ENCODE data around the gene MGRN1.

MGRN1 gene

DNA sequence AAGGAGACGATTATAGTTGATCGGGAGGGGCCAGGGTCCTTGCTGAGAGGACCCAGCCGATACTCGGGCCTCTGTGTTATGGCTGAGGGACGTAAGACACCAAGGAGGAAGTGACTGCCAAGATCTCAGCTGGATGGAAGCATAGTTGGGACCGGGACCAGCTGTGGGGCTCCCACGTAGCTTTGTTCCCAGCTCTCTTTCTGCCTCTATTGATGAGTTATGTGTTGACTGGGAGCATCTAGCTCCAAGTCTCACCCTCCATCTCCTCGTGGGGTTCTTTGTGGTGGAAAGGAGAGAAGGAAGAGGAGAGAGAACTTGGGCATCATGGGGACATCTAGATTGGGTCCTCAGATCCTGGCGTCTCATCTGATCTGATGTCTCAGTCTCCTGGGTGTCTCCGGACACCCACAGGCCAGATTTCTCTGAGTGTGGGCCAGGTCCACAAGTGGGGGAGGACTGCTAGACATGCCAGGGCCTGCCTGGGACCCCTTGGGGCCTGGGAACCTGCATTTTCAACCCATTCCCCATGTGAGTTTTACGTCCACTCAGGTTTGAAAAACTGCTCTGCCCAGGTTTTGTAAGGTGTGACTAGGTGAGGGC is 1.0 kb downstream of the MGRN1 start:
- DNase-seq = no peak

DNA sequence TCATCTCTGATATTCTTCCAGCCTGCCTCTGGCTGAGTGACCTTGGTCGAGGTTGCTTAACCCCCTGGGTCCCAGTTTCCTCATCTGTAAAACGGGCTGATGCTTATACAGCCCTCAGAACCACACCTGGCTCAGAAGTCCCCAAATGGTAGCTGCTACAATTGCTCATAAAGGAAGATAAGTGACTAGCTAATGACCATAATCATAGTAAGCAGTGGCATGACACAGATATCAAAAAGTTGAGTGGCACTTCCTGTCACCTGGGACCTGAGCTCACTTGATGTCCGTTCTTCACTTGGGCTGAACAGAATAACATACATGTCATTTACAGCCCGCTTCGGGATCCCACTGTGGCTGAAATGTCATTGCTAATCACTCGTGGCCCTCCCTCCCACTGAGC is 1.8 kb downstream of the MGRN1 start:
- no peak for DNase-seq

DNA sequence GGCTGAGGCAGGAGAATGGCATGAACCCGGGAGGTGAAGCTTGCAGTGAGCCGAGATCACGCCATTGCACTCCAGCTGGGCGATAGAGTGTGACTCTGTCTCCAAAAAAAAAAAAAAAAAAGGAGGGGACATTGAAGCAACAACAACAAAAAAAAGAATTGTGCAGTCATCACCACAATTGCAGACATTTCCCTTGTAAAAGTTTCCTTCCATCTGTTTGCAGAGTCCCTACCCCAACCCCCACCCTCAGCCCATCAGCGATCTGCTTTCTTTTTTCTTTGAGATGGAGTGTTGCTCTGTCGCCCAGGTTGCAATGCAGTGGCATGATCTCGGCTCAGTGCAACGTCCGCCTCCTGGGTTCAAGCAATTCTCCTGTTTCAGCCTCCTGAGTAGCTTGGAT is 3.7 kb downstream of the MGRN1 start:
- no peak for DNase-seq

DNA sequence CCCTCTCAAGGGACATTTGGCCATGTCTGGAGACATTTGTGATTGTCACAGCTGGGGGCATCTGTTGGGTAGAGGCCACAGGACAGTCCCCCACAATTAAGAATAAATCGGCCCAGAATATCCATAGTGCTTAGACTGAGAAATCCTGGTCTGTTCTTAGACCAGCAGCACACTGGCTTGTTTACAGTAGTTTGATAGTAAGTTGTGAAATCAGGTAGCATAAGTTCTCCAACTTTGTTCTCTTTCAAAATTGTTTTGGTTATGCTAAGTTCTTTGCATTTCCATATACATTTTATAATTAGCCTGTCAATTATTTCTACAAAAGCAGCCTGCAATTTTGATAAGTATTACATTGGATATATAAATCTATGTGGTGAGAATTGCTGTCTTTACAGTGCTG is 6.8 kb downstream of the MGRN1 start:
- DNase-seq = no peak

DNA sequence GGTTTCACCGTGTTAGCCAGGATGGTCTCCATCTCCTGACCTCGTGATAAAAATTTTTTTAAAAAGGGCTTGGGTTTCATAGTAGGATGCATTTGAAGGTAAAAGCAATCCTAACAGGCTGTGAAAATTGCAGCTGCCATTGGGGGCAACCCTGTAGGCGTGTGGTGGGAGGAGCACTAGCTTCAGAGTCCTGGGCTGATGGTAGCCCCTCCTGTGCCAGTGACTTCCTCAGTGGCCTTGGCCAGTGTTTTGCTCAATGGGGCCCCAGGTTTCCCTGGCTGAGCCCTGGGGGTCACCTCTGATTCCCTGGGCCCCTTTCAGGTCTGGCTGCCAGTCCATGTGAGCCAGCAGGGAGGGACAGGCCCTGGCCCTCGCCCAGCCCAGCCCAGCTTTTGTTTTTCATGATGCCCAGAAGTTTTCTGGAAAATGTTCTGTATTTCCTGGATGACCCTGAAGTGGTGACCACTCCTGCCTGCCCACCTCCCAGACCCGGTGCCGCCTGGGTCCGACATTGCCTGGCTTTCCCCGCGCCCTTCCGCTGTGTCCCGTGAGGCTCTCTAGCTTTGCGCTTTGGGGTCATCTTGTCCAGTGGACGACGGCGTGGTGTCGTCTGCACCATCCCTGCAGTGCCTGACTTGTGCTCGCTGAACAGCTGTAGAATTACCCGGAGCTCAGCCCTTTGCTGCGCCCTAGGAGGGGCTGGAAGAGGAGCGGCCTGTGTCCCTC is 9.4 kb downstream of the MGRN1 start:
- no peak for DNase-seq

DNA sequence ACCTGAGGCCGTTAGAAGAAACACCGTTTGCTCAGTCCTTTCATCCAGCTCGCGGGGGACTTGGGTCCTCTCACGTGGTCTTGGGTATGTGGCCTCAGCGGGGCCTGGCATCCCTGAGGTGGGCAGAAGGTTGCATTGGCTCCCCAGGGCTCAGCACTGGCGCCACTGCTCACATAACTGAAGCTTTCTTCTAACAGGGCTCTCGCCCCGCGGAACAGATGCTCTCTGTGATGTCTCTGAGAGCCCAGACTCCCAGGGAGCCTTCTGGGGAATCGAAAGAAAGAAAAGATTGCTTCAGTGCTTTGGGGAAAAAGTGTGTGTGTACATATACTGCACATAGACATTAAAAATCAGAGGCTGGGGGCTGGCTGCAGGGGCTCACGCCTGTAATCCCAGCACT is 10.1 kb downstream of the MGRN1 start:
- DNase-seq = no peak

DNA sequence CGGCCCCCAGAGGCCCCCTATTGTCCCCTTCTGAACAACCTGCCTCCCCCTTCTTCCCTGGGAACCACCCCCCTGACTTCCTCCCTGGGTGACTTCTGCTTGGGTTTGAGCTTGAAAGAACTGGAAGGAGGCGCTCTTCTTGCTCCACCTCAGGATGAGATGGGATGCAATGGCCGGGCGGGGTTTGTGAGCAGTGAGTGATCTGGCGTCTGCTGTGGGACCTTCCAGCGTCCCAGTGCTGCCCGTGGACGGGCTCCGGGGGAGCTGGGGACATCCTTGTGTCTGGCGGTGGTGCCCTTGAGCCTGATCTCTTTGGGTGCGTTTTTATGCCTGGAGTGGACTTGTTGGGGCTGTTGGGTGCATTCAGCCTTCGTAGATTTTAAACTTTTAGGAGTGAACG is 11.6 kb downstream of the MGRN1 start:
- DNase-seq = no peak

DNA sequence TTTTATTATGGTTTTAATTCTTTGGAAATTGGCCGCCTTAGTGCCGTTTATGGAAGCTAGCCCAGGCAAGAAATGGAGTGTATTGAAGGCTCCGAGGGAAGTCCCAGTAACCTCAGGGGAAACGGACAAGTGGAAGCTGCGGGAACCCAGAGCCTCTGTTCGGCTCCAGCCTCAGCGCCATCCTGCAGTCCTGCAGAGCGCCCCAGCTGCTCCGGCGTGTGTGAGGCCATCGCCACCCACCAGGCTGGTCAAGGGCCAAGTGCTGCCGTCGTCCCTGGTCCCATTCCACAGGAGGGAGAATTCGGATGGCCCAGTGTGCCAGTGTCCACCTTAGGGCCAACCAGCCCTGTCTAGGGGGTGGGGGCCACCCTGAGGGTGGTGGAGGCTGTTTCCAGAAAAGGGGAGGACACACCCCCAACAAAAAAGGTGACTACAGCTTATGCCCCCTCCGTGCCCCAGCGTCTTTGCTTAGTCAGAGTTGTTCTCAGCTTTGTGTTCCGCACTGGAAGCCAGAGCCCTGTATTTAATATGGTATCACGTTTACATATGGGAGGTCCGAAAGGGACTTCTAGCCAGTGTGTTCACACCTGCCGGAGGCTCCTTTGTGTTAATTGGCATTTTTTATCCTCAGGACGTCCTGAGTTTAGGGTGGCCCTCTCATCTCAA is 13.0 kb downstream of the MGRN1 start:
- no peak for DNase-seq

DNA sequence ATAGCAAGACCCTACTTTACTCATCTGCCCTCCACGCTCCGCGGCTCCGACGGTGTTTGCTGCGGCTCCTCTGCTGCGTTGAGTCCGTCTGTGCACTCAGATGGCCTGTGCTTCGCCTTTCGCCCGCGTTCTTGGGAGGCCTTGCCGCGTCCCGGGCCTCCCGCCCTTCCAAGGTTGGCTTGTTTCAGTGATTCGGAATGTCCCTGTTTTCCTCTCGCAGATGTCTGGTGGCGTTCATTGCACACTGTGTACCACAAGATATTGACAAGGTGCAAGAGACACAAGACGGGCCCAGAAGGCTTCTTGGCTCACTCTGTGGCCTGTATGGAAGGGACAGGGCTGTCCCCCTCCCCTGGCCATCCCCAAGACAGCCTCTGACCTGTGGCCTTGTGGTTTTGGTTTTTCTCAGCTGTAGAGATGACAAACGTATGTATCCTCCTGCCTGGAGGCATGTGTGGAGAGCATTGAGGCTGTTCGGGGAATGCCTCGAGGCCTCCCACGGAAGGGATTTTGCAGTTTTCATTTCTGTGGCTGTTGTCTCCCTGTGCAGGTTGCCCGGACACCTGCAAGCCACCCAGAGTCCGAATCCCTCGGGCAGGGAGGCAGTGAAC is 15.4 kb downstream of the MGRN1 start:
- DNase-seq = no peak

DNA sequence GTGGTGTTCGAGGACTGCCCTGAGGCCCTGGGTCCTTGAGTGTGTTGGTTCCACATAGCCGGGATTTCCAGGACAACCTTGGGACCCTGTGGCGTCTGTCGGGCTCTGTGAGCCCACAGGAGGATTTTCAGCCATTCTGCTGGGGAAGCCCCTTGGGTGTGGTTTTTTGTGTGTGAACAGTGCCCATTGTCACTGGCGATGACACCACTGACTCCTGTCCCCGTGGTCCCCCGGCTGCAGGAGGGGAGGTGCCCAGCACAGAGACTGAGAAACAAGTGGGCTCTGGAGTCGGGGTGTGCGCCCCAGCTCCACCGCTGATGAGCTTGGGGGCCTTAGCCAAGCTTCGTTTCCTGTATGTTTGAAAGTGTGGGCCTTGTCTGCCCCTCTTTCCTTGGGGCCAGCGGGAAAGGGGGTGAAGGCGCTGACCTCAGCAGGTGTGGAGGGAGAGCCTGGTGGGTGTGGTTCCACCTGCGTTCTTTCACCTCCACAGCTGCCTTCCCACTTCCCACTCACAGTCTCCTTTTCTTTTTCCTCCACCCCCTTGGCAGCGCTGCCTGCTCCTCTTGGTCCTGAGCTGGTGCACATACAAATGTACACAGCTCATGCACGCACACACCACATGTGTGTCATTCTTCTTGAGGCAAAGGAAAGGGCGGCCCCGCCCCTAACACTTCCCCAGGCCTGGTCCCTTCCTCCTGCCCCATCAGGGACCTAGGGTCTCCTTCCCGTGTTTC is 16.1 kb downstream of the MGRN1 start:
- DNase-seq = no peak

DNA sequence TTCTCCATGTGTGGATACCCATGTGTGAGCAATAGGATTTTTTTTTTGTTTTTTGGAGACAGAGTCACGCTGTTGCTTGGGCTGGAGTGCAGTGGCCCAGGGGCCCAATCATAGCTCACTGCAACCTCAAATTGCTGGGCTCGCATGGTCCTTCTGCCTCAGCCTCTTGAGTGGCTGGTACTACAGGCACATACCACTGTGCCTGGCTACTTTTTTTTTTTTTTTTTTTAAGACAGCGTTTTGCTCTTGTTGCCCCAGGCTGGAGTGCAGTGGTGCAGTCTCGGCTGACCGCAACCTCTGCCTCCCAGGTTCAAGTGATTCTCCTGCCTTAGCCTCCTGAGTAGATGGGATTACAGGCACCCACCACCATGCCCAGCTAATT is 16.7 kb downstream of the MGRN1 start:
- DNase-seq = no peak

DNA sequence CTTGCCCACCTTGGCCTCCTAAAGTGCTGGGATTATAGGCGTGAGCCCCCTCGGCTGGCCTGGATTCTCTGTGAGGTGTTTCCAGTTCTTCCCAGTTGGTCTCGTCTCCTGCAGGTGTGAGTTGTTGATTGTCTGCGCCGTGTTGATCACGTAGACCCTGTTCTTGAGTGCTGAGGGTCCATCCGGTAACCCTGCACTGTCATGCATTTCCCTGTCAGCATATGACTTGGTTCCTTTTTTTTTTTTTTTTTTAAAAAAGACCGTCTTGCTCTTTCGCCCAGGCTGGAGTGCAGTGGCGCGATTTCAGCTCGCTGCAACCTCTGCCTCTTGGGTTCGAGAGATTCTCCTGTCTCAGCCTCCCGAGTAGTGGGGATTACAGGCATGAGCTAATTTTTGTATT is 17.3 kb downstream of the MGRN1 start:
- DNase-seq = no peak

DNA sequence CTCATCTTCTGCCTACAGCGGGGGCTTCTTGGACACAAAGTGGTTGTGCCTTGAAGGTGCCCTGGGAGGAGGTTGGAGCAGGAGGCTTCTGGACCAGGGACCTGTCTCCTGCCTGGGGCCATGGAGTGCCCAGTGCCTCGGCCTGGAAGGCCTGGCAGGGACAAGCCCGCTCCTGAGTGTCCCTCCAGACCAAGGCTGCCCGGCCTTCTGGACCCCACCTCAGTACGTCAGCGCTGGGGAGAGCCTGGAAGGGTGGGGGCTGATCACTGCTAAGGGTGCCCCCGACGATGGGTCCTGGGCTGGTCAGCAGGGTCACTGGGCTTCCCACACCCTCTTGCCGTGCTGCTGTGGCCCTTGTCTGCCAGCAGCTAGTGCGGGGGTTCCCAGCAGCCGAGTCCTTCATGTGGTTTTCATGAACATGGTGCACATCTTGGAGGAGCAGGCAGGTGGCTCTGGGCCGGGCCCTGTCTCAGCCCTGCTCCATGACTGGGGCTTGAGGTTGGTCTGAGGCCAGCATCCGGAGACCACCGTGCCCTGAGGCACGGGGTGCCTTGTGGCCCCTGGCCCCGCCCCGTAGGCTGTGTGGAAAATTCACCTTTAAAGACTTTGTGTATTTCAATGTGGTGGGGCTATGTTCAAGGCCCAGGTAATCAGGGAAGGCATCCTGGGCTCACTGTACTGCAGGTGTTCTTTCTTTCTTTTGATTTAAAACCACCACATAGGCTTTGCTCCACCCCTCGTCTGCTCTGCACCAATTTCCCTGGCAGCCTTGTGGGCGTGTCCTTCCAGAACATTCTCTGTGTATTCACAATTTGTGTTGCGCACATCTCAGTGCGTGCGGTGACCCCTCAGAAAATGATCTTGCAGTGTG is 22.4 kb downstream of the MGRN1 start:
- no peak for DNase-seq

DNA sequence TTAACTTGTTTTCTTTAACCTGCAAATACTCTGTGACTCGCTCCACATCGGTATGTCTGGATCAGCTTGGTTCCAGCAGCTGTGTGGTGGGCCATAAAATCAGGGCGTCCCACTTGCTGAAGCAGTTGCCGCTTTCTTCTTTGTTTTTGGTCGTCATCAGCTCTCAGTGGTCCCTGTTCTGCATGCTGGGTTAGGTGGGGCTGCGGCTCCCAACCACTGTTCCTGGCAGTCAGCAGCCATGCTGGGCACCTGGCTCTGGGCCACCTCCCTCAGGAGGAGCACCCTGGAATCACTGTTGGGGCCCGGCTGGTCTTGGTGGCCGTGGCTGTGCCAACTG is 23.0 kb downstream of the MGRN1 start:
- DNase-seq = no peak

DNA sequence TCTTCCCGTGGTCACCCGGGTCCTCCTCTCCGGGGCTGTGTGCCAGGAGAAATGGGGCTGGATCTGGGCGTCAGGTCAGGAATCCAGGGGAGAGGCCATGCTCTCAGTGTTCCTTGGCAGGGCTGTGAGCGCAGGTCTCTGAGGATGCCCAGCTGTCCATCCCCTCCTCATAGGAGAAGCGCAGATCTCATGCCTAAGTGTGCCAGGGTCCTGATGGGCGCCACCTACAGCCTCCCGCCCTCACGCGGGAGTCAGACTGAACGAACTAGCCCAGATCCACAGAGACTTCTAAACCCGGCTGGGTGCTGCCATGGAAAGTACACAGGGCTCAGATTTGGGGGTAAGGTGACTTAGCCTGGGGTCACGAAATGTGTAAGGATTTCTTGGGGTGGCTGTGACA is 24.3 kb downstream of the MGRN1 start:
- no peak for DNase-seq

DNA sequence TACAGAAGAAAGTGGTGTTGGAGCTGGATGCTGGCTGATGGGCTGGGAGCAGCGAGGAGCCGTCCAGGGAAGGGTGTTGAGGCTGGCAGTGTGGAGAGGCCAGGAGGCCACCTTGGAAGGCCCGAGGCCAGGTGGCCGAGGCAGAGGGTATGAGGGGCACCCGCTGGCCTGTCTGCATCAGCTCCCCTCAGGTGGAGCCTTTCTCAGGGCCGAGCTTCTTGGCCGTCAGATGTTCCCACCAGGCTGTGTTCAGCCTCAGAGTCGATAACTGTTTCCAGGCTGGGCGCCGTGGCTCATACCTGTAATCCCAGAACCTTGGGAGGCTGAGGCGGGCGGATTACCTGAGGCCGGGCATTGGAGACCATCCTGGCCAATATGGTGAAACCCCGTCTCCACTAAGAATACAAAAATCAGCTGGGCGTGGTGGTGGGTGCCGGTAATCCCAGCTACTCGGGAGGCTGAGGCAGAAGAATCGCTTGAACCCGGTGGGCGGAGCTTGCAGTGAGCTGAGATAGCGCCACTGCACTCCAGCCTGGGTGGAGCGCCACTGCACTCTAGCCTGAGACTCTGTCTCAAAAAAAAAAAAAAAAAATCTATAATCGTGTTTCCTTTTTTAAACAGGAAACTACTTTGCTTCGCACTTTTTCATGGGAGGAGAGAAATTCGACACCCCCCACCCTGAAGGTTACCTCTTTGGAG is 25.3 kb downstream of the MGRN1 start:
- no peak for DNase-seq

DNA sequence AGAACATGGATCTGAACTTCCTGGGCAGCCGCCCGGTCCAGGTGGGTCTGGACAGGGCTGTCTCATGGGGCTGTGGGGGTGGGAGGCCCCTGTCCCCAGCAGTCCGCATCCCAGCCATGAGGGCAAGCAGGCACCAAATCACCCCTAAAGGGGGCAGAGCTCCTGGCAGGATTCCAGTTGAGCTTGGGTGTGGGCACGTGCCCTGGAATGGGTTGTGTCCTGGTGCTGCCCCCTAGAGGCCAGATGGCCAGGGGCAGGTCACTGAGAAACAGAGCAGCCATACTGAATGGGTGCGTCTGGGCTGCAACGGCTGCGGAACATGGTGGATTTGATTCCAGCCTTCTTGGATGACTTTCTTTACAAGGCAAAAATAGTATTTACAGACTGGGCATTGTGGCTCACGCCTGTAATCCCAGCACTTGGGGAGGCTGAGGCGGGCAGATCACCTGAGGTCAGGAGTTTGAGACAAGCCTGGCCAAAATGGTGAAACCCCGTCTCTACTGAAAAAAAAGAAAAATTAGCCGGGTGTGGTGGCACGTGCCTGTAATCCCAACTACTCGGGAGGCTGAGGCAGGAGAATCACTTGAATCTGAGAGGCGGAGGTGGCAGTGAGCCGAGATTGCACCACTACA is 25.9 kb downstream of the MGRN1 start:
- peak; percentile 61 for DNase-seq

DNA sequence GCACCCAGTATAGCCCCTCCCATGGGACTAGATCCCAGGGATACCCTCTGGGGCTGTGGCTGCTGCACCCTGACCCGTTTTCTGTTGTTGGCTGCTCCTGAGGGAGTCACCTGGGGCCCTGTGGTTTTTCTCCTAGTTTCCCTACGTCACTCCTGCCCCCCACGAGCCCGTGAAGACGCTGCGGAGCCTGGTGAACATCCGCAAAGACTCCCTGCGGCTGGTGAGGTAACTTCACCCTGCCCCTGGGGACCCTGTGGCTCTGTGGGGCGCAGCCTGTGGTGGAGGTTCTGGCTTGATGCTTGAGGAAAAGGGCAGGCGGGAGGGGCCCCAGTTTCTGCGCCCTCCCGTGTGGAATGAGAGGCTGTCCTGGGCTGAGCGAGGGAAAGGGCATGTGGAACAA is 27.2 kb downstream of the MGRN1 start:
- DNase-seq = no peak

DNA sequence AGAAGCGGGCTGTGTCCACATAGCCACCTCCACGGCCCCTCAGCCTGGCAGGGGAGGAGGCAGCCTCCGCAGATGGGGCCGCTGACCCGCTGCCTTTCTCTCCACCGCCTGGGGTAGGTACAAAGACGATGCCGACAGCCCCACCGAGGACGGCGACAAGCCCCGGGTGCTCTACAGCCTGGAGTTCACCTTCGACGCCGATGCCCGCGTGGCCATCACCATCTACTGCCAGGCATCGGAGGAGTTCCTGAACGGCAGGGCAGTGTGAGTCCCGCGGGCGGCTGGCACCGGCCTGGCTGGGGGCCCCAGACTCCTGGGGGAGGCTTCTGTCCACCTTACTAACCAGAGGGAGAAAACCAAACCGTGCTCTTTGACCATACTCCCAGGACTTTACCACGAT is 27.9 kb downstream of the MGRN1 start:
- no peak for DNase-seq

DNA sequence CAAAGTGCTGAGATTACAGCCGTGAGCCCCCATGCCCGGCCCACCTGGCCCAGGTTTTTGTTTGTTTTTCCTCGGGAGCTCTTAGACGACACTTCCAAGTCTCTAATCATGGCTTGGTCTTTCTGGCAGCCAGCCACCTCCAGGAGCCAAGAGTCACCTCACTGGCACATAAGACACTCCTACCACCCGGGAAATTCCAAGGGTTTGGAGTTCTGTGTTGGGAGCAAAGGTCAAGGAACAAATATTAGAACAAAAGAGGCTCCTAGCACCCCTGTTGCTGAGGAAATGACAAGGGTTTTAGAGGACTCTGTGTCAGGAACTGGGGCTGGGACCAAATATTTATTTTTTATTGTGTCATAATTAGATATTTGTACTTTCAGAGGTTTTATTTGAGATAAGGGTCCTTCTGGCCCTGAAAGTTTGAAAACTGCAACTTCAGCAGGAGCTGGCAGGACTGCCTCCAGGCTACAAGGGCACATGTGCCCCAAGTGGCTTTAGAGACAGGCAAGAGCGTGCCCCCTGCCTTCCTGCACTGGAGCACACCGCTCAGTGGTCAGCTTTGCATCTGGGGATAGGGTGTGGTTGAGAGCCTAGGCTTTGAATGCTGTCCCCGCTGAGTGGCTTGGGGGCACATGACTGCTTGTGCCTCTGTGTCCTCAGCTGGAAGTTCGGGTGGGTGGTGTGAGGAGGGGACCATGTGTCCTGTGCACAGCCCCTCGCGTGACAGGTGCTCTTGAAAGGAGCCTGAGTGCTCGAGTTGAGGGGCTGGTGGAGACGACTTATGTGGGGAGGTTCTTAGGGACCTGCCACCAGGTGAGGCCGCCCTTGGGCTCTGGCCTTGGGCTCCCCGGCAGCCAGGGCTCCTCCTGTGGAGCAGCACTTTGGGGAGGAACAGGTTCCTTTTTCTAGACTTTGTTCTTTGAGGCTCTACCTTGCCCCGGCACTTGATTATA is 29.7 kb downstream of the MGRN1 start:
- no peak for DNase-seq
